WTC11 (cell line): ENCODE measurements around the gene PGAP6.

Source experiments
- ETV6 ChIP-seq: sonication (generic); formaldehyde crosslinking; IDR thresholded peaks from 2 replicates; pipeline ENCODE4 v1.8.1; 2022; ENCODE audit warnings: mild to moderate bottlenecking, missing genetic modification reagents
- FOXJ3 ChIP-seq: sonication (generic); formaldehyde crosslinking; IDR thresholded peaks from 2 replicates; pipeline ENCODE4 v1.9.0; 2021; ENCODE audit warnings: missing genetic modification reagents, mild to moderate bottlenecking, borderline replicate concordance
- FOXK1 ChIP-seq: sonication (generic); formaldehyde crosslinking; IDR thresholded peaks from 2 replicates; pipeline ENCODE4 v1.8.0; 2022; ENCODE audit warnings: mild to moderate bottlenecking, moderate library complexity, missing genetic modification reagents
- IRF2 ChIP-seq: sonication (generic); formaldehyde crosslinking; IDR thresholded peaks from 2 replicates; pipeline ENCODE4 v1.8.0; 2022; ENCODE audit warnings: low read depth, missing genetic modification reagents, borderline replicate concordance
- JUN ChIP-seq: sonication (generic); formaldehyde crosslinking; IDR thresholded peaks from 2 replicates; pipeline ENCODE4 v1.8.0; 2023; ENCODE audit warnings: mild to moderate bottlenecking, missing genetic modification reagents
- ZBTB21 ChIP-seq: sonication (generic); formaldehyde crosslinking; IDR thresholded peaks from 2 replicates; pipeline ENCODE4 v1.8.1; 2023; ENCODE audit warnings: mild to moderate bottlenecking, missing genetic modification reagents, borderline replicate concordance
- ZNF121 ChIP-seq: sonication (generic); formaldehyde crosslinking; IDR thresholded peaks from 2 replicates; pipeline ENCODE4 v1.8.0; 2023; ENCODE audit warnings: missing genetic modification reagents
- ZNF138 ChIP-seq: sonication (generic); formaldehyde crosslinking; conservative IDR thresholded peaks from 2 replicates; pipeline ENCODE4 v1.8.1; 2022; ENCODE audit warnings: mild to moderate bottlenecking, moderate library complexity, missing genetic modification reagents
- ZNF232 ChIP-seq: sonication (generic); formaldehyde crosslinking; IDR thresholded peaks from 2 replicates; pipeline ENCODE4 v1.8.0; 2022; ENCODE audit warnings: mild to moderate bottlenecking, missing genetic modification reagents
- TF ChIP-seq, protein P1 (sequence below): sonication (generic); formaldehyde crosslinking; IDR thresholded peaks from 2 replicates; pipeline ENCODE4 v1.8.1; 2023; ENCODE audit warnings: mild to moderate bottlenecking, missing genetic modification reagents, moderate library complexity
- TF ChIP-seq, protein P2 (sequence below): fragments of 200-600 bp; IDR thresholded peaks from 2 replicates; pipeline ENCODE4 v1.8.0; 2022; ENCODE audit warnings: antibody characterized with exemption
- TF ChIP-seq, protein P3 (sequence below): sonication (generic); formaldehyde crosslinking; IDR thresholded peaks from 2 replicates; pipeline ENCODE4 v1.8.1; 2022; ENCODE audit warnings: mild to moderate bottlenecking, moderate library complexity, missing genetic modification reagents
- TF ChIP-seq, protein P4 (sequence below): sonication (generic); formaldehyde crosslinking; IDR thresholded peaks from 2 replicates; pipeline ENCODE4 v1.8.1; 2022; ENCODE audit warnings: low read depth, missing genetic modification reagents, borderline replicate concordance
- TF ChIP-seq, protein P5 (sequence below): sonication (generic); formaldehyde crosslinking; IDR thresholded peaks from 2 replicates; pipeline ENCODE4 v1.8.1; 2023; ENCODE audit warnings: mild to moderate bottlenecking, missing genetic modification reagents, borderline replicate concordance

DNA sequence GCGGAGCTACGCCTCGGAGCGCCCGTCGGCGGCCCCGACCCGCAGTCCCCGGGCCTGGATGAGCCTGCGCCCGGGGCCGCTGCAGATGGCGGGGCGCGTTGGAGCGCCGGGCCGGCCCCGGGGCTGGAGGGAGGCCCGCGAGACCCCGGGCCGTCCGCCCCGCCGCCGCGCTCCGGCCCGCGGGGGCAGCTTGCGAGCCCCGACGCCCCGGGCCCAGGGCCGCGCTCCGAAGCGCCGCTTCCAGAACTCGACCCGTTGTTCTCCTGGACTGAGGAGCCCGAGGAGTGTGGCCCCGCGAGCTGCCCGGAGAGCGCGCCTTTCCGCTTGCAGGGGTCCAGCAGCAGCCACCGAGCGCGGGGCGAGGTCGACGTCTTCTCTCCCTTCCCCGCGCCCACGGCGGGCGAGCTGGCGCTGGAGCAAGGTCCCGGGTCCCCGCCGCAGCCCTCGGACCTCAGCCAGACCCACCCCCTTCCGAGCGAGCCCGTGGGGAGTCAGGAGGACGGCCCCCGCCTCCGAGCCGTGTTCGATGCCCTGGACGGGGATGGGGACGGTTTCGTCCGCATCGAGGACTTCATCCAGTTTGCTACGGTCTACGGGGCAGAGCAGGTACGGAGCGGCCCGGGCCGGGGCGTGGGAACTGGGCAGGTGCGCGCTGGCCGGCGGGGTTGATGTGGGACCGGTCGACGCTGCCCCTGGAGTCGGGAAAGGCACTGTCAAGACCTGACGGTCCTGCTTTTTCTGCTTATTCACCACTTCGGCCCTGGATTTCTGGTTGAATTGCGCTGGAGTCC lies 44.5 kb upstream of the PGAP6 start:
- TF ChIP-seq, protein P1, sequence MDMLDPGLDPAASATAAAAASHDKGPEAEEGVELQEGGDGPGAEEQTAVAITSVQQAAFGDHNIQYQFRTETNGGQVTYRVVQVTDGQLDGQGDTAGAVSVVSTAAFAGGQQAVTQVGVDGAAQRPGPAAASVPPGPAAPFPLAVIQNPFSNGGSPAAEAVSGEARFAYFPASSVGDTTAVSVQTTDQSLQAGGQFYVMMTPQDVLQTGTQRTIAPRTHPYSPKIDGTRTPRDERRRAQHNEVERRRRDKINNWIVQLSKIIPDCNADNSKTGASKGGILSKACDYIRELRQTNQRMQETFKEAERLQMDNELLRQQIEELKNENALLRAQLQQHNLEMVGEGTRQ, result no peak
- TF ChIP-seq, protein P2, sequence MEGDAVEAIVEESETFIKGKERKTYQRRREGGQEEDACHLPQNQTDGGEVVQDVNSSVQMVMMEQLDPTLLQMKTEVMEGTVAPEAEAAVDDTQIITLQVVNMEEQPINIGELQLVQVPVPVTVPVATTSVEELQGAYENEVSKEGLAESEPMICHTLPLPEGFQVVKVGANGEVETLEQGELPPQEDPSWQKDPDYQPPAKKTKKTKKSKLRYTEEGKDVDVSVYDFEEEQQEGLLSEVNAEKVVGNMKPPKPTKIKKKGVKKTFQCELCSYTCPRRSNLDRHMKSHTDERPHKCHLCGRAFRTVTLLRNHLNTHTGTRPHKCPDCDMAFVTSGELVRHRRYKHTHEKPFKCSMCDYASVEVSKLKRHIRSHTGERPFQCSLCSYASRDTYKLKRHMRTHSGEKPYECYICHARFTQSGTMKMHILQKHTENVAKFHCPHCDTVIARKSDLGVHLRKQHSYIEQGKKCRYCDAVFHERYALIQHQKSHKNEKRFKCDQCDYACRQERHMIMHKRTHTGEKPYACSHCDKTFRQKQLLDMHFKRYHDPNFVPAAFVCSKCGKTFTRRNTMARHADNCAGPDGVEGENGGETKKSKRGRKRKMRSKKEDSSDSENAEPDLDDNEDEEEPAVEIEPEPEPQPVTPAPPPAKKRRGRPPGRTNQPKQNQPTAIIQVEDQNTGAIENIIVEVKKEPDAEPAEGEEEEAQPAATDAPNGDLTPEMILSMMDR, result no peak
- TF ChIP-seq ZNF121 (CRISPR knock-in tag) (peak; percentile 53; the same call in 1 of the 2 replicates), JUN (CRISPR knock-in tag) (no peak), IRF2 (CRISPR knock-in tag) (no peak), FOXK1 (CRISPR knock-in tag) (no peak), ZNF232 (no peak), ZNF138 (CRISPR knock-in tag) (no peak), ETV6 (no peak), ZBTB21 (CRISPR knock-in tag) (no peak), FOXJ3 (no peak)
- TF ChIP-seq, protein P3, sequence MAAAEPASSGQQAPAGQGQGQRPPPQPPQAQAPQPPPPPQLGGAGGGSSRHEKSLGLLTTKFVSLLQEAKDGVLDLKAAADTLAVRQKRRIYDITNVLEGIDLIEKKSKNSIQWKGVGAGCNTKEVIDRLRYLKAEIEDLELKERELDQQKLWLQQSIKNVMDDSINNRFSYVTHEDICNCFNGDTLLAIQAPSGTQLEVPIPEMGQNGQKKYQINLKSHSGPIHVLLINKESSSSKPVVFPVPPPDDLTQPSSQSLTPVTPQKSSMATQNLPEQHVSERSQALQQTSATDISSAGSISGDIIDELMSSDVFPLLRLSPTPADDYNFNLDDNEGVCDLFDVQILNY (CRISPR knock-in tag), result 0 out of 2 replicates have a peak, but pooled peaks have one; percentile 26
- TF ChIP-seq, protein P4, sequence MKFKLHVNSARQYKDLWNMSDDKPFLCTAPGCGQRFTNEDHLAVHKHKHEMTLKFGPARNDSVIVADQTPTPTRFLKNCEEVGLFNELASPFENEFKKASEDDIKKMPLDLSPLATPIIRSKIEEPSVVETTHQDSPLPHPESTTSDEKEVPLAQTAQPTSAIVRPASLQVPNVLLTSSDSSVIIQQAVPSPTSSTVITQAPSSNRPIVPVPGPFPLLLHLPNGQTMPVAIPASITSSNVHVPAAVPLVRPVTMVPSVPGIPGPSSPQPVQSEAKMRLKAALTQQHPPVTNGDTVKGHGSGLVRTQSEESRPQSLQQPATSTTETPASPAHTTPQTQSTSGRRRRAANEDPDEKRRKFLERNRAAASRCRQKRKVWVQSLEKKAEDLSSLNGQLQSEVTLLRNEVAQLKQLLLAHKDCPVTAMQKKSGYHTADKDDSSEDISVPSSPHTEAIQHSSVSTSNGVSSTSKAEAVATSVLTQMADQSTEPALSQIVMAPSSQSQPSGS, result no peak
- TF ChIP-seq, protein P5, sequence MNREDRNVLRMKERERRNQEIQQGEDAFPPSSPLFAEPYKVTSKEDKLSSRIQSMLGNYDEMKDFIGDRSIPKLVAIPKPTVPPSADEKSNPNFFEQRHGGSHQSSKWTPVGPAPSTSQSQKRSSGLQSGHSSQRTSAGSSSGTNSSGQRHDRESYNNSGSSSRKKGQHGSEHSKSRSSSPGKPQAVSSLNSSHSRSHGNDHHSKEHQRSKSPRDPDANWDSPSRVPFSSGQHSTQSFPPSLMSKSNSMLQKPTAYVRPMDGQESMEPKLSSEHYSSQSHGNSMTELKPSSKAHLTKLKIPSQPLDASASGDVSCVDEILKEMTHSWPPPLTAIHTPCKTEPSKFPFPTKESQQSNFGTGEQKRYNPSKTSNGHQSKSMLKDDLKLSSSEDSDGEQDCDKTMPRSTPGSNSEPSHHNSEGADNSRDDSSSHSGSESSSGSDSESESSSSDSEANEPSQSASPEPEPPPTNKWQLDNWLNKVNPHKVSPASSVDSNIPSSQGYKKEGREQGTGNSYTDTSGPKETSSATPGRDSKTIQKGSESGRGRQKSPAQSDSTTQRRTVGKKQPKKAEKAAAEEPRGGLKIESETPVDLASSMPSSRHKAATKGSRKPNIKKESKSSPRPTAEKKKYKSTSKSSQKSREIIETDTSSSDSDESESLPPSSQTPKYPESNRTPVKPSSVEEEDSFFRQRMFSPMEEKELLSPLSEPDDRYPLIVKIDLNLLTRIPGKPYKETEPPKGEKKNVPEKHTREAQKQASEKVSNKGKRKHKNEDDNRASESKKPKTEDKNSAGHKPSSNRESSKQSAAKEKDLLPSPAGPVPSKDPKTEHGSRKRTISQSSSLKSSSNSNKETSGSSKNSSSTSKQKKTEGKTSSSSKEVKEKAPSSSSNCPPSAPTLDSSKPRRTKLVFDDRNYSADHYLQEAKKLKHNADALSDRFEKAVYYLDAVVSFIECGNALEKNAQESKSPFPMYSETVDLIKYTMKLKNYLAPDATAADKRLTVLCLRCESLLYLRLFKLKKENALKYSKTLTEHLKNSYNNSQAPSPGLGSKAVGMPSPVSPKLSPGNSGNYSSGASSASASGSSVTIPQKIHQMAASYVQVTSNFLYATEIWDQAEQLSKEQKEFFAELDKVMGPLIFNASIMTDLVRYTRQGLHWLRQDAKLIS (CRISPR knock-in tag), result no peak
